RPMI8226 (cell line): ENCODE data around the gene MYL5.
"Not testable (repeated sequence)": the region's sequence is repeated elsewhere in the genome, so short reads cannot be mapped to it uniquely, and the experiment has no call there.

Experiments
- DNase-seq: peaks from one replicate; pipeline ENCODE4 v3.0.0-alpha.2; 2015

Gene MYL5

DNA sequence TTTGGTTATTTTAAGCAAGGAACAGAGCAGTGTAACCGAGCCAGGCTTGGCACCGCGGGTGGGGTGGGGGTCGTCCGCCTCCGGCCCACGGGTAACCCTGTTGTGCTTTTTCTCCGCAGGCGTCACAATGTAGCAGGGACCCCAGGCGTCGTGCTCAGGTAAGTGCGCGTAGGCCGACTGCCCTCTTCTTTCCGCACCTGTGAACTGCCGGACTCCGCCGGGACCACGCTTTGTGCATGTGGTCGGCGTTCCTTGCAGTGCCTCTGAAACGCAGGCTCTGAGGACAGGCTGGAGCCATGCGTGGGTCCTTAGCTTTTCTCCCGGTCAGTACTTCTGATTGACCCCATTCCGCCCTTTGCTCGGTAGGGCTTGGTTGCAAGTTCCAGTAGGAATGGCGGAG lies 56.2 kb downstream of the MYL5 start:
- DNase-seq = no peak

DNA sequence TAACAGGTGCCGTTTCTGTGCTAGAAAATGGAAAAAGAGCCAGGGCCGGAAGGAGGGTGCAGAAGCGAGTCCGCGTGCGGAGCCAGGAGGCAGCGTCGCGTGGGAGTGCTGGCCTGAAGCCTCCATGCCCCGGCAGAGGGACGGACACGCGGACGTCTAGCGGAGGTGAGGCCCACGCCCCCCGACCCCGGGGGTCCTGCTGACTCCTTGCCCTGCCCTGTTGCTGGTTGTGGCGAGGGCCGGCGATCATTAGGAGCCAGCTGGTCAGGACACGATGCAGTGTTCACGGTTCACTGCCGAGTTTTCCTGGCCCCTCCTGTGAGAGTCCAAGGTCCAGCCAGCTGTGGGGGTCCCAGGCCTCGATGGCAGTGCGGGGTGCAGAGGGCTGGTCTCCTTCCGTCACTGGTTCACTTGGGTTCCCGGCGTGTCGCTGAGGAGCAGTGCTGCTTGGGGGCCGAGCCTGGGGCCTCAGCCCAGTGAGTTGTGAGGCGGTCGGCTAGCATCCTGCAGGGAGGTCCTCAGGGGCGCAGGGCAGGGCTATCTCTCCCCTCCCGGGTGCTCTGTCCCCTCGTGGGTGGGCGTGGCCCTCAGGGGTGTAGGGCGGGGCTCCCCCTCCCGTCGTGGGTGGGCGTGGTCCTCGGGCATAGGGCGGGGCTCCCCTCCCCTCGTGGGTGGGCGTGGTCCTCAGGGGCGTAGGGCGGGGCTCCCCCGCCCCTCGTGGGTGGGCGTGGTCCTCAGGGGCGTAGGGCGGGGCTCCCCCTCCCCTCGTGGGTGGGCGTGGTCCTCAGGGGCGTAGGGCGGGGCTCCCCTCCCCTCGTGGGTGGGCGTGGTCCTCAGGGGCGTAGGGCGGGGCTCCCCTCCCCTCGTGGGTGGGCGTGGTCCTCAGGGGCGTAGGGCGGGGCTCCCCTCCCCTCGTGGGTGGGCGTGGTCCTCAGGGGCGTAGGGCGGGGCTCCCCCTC lies 56.9 kb downstream of the MYL5 start:
- not testable (repeated sequence) for DNase-seq
